Measurements from ENCODE around the gene FNBP1. TPM values are rescaled to one million over a fixed set of nuclear protein-coding genes. Genes with fewer than 3 reads are reported as not detected.

The FNBP1 gene
- total RNA-seq = 38.4 and 40.3 TPM in 2 replicates

DNA sequence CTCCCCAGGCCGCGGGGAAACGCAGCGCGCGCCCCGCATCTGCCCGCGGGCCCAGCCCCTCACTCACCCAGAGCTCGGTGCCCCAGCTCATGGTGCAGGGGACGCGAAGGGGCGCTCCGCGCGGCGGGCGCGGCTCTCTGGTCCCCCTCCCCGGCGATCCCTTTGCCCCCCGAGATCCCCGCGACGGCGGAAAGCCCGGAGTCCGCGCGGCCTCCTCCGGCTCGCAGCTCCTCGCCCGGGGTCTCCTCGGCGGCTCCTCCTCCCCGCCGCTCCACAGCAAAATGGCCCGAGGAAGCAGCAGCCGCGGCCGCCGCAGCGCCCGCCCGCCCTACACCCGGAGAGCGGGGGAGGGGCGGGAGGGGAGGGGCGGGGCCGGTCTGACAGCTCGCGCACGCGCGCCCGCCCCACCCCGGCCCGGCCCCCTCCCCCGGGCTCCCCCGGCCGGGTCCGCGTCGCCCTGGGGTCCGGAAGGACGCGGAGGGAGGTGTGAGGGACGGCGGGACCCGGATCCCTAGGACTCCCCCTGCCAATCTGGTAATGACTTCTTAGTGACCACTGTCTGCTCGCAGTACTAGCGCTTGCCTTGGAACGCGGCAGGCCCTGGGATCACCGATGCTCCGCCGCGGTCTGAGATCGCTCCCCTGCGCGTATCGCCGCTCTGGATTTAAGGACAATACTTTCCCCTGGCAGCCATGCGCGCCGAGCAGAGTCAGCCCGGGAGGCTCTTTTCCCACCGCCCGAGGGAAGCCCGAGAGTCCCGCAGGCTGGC lies at the start of gene FNBP1:
Gene FNBP1, minus strand, starts transcription at position 305 of the 769 bp plus-strand sequence. Its CDS starts 214 bp downstream, at position 91.

GRCh38 chr9:130053504-130054324 lies 10.7 kb upstream of the FNBP1 start, which contains the start of gene GPR107:
TSS of gene GPR107 (plus strand) at chr9:130053906. CDS start at chr9:130053933, 27 bp downstream.

Other genes with a start within 250 kb of the FNBP1 start
- 38.0 and 38.7 TPM in 2 replicates for gene TOR1B, start 240.0 kb downstream of the FNBP1 start, total RNA-seq
- gene TOR1A, start 219.1 kb downstream of the FNBP1 start, total RNA-seq = 31.2 and 38.0 TPM in 2 replicates
- 39.0 and 53.2 TPM in 2 replicates for gene C9orf78, start 207.9 kb downstream of the FNBP1 start, total RNA-seq
- 9.4 and 13.9 TPM in 2 replicates for gene USP20, start 207.7 kb downstream of the FNBP1 start, total RNA-seq
- gene GPR107, start 10.7 kb upstream of the FNBP1 start, total RNA-seq = 31.5 and 32.0 TPM in 2 replicates
- 54.2 and 76.2 TPM in 2 replicates for gene NCS1, start 129.2 kb upstream of the FNBP1 start, total RNA-seq
- under 0.01 TPM in 2 replicates for gene HMCN2, start 222.6 kb upstream of the FNBP1 start, total RNA-seq